Panc1 (cell line): ENCODE results near the gene ART1.

ENCODE experiments used
- POLR2AphosphoS5 ChIP-seq: IDR thresholded peaks from 2 replicates; pipeline ENCODE4 v1.6.1; 2012; ENCODE audit warnings: mild to moderate bottlenecking, low read depth, low read length, moderate library complexity
- SIN3A ChIP-seq: IDR thresholded peaks from 2 replicates; pipeline ENCODE4 v1.6.1; 2012; ENCODE audit warnings: low read depth, mild to moderate bottlenecking, low read length, moderate library complexity, borderline replicate concordance; ENCODE audit not compliant: insufficient read depth
- TCF7L2 ChIP-seq: IDR thresholded peaks from 2 replicates; pipeline ENCODE4 v1.6.1; 2011; ENCODE audit warnings: mild to moderate bottlenecking, low read depth, low read length, inconsistent platforms
- TF ChIP-seq, protein P1 (sequence below): fragments of 450-650 bp; IDR thresholded peaks from 2 replicates; pipeline ENCODE4 v1.5.1; 2017; ENCODE audit warnings: mild to moderate bottlenecking
- TF ChIP-seq, protein P2 (sequence below), 2 experiments: IDR thresholded peaks; 2 replicates each; pipeline ENCODE4 v1.6.1; 2011 to 2012; ENCODE audit warnings: low read depth in 2 of 2, control low read depth in 1 of 2, low read length in 1 of 2, mild to moderate bottlenecking in 1 of 2, moderate library complexity in 1 of 2; ENCODE audit not compliant: insufficient read depth in 1 of 2

- TF ChIP-seq POLR2AphosphoS5 (no peak), SIN3A (no peak), TCF7L2 (no peak)
- TF ChIP-seq, protein P1, sequence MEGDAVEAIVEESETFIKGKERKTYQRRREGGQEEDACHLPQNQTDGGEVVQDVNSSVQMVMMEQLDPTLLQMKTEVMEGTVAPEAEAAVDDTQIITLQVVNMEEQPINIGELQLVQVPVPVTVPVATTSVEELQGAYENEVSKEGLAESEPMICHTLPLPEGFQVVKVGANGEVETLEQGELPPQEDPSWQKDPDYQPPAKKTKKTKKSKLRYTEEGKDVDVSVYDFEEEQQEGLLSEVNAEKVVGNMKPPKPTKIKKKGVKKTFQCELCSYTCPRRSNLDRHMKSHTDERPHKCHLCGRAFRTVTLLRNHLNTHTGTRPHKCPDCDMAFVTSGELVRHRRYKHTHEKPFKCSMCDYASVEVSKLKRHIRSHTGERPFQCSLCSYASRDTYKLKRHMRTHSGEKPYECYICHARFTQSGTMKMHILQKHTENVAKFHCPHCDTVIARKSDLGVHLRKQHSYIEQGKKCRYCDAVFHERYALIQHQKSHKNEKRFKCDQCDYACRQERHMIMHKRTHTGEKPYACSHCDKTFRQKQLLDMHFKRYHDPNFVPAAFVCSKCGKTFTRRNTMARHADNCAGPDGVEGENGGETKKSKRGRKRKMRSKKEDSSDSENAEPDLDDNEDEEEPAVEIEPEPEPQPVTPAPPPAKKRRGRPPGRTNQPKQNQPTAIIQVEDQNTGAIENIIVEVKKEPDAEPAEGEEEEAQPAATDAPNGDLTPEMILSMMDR: no peak
- TF ChIP-seq, protein P2, sequence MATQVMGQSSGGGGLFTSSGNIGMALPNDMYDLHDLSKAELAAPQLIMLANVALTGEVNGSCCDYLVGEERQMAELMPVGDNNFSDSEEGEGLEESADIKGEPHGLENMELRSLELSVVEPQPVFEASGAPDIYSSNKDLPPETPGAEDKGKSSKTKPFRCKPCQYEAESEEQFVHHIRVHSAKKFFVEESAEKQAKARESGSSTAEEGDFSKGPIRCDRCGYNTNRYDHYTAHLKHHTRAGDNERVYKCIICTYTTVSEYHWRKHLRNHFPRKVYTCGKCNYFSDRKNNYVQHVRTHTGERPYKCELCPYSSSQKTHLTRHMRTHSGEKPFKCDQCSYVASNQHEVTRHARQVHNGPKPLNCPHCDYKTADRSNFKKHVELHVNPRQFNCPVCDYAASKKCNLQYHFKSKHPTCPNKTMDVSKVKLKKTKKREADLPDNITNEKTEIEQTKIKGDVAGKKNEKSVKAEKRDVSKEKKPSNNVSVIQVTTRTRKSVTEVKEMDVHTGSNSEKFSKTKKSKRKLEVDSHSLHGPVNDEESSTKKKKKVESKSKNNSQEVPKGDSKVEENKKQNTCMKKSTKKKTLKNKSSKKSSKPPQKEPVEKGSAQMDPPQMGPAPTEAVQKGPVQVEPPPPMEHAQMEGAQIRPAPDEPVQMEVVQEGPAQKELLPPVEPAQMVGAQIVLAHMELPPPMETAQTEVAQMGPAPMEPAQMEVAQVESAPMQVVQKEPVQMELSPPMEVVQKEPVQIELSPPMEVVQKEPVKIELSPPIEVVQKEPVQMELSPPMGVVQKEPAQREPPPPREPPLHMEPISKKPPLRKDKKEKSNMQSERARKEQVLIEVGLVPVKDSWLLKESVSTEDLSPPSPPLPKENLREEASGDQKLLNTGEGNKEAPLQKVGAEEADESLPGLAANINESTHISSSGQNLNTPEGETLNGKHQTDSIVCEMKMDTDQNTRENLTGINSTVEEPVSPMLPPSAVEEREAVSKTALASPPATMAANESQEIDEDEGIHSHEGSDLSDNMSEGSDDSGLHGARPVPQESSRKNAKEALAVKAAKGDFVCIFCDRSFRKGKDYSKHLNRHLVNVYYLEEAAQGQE (IDR thresholded peaks at IDR 0.05; ENCODE audit: insufficient read depth in 1 of 2, low read depth in 2 of 2, low read length in 1 of 2): no peak
These were observed 39.7 kb upstream of the ART1 start for GRCh38 chr11:3605283-3605662.
